CD8-positive, alpha-beta memory T cell (primary cell): Measurements from ENCODE around the gene SCN8A. TPM values are rescaled to one million over a fixed set of nuclear protein-coding genes. Genes with fewer than 3 reads are reported as not detected.

ENCODE experiments used
- CTCF ChIA-PET: fragments of 350-600 bp; sonication (Branson Sonifier 250); formaldehyde crosslinking; loops from one replicate; lab custom pipeline; 2021; ENCODE audit warnings: antibody characterized with exemption; lab: Charles Lee
- POLR2A ChIA-PET: fragments of 350-600 bp; sonication (Branson Sonifier 250); formaldehyde crosslinking; loops from one replicate; lab custom pipeline; 2021; ENCODE audit warnings: antibody characterized with exemption; lab: Charles Lee
- DNase-seq, 5 donors: peaks; one replicate each; pipeline versions ENCODE4 v3.0.0 to v3.0.0-alpha.2; 2020 to 2022; ENCODE audit warnings: mixed read lengths in 1 of 5
- H3K27ac ChIP-seq: one replicate; pipeline ENCODE4 v1.7.0; 2013; ENCODE audit warnings: low read depth, mild to moderate bottlenecking, low read length, moderate library complexity
- H3K27me3 ChIP-seq: 2 replicates; pipeline ENCODE4 v1.7.0; 2013; ENCODE audit warnings: low read length, mild to moderate bottlenecking; ENCODE audit not compliant: insufficient read depth, poor library complexity, severe bottlenecking
- H3K36me3 ChIP-seq: 2 replicates; pipeline ENCODE4 v1.7.0; 2013; ENCODE audit warnings: mild to moderate bottlenecking, low read length, moderate library complexity; ENCODE audit not compliant: insufficient read depth
- H3K4me1 ChIP-seq: 2 replicates; pipeline ENCODE4 v1.7.0; 2013; ENCODE audit warnings: mild to moderate bottlenecking, low read length, moderate library complexity; ENCODE audit not compliant: insufficient read depth
- H3K4me3 ChIP-seq: 2 replicates; pipeline ENCODE4 v1.7.0; 2013; ENCODE audit warnings: mild to moderate bottlenecking, low read length
- H3K9me3 ChIP-seq: 2 replicates; pipeline ENCODE4 v1.7.0; 2013; ENCODE audit warnings: mild to moderate bottlenecking, low read length
- H3K27ac Mint-ChIP-seq, 8 donors: one replicate each; pipeline ENCODE4 v1.8.0; 2020 to 2021; ENCODE audit warnings: mixed read lengths in 8 of 8, mild to moderate bottlenecking in 6 of 8, inconsistent platforms in 3 of 8, moderate library complexity in 3 of 8
- H3K27me3 Mint-ChIP-seq, 2 donors: one replicate each; pipeline ENCODE4 v1.8.0; 2020 to 2021; ENCODE audit warnings: mixed read lengths in 2 of 2, mild to moderate bottlenecking in 1 of 2, moderate library complexity in 1 of 2
- H3K36me3 Mint-ChIP-seq, 3 donors: one replicate each; pipeline ENCODE4 v1.8.0; 2020 to 2021; ENCODE audit warnings: mixed read lengths in 3 of 3, inconsistent platforms in 1 of 3, mild to moderate bottlenecking in 1 of 3
- H3K4me1 Mint-ChIP-seq, 3 donors: one replicate each; pipeline ENCODE4 v1.8.0; 2020 to 2021; ENCODE audit warnings: mixed read lengths in 3 of 3, inconsistent platforms in 1 of 3, mild to moderate bottlenecking in 1 of 3
- H3K4me3 Mint-ChIP-seq, 7 donors: one replicate each; pipeline ENCODE4 v1.8.0; 2020 to 2021; ENCODE audit warnings: mixed read lengths in 7 of 7, mild to moderate bottlenecking in 6 of 7, moderate library complexity in 4 of 7, inconsistent platforms in 2 of 7
- H3K9me3 Mint-ChIP-seq, 5 donors: one replicate each; pipeline ENCODE4 v1.8.0; 2020 to 2022; ENCODE audit warnings: mixed read lengths in 5 of 5, mild to moderate bottlenecking in 3 of 5, moderate library complexity in 2 of 5, inconsistent platforms in 1 of 5
- polyA plus RNA-seq: library from polyadenylated mRNA; unstranded; fragments of 300-500 nt; fragmentation: Illumina TruSeq; gene quantifications from one replicate; pipeline ENCODE4 v1.2.3, GENCODE V29; 2021
- total RNA-seq, 2 experiments: library from RNA; stranded (reverse); gene quantifications; one replicate each; pipeline ENCODE4 v1.2.3, GENCODE V29; 2021

The SCN8A gene
- total and polyA plus RNA-seq, 3 experiments from 2014 or later = 0.66 to 1.1 (median 0.83) TPM

DNA sequence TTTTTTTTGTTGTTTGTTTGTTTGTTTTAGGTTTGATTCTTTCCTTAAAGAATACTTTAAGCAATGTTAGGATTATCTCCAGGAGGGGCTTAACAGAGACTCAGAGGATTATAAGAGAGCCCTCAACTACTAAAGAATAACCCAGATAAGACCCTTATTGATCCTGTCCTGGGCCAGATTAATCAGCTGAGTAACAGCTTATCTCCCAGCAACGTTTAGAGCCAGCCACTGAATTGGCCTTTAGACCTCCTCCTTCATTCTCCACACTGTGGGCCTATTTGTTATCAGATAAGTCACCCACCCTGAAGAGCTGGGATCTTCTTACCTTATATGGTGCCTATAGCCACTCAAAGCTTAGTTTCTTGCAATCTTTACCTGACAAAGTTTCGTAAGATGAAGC, 186.4 kb downstream of the SCN8A start:
- Mint-ChIP-seq H3K9me3 (no peaks in the 10 kb centered on the region), H3K4me3 (no peak overlapping the region), H3K36me3 (peaks cover 0 to 3% (median 0%) of the 10 kb centered on the region in 3 donors), H3K27ac (no peak overlapping the region), H3K27me3 (peaks cover 3 to 4% of the 10 kb centered on the region in 2 donors), H3K4me1 (peaks cover 4 to 10% (median 5%) of the 10 kb centered on the region in 3 donors)
- no peak for DNase-seq
- Histone ChIP-seq H3K4me1 (no peaks in the 10 kb centered on the region), H3K9me3 (no peaks in the 10 kb centered on the region), H3K36me3 (no peaks in the 10 kb centered on the region), H3K27ac (no peak overlapping the region), H3K27me3 (no peaks in the 10 kb centered on the region), H3K4me3 (no peak overlapping the region)
- ChIA-PET POLR2A (no interaction called here), CTCF (no interaction called here)

- Mint-ChIP-seq H3K27me3 (peaks cover 4% of the 10 kb centered on the region in 2 donors), H3K9me3 (no peaks in the 10 kb centered on the region), H3K4me1 (peaks cover 4 to 10% (median 5%) of the 10 kb centered on the region in 3 donors), H3K27ac (no peak overlapping the region), H3K36me3 (peaks cover 0 to 3% (median 0%) of the 10 kb centered on the region in 3 donors), H3K4me3 (no peak overlapping the region)
- CTCF ChIA-PET = no interaction called here
- H3K4me3 ChIP-seq = no peak overlapping the region
- H3K9me3 ChIP-seq = no peaks in the 10 kb centered on the region
- POLR2A ChIA-PET = no interaction called here
- H3K4me1 ChIP-seq = no peaks in the 10 kb centered on the region
- DNase-seq = no peak
- no peaks in the 10 kb centered on the region for H3K36me3 ChIP-seq
- no peaks in the 10 kb centered on the region for H3K27me3 ChIP-seq
- H3K27ac ChIP-seq = no peak overlapping the region
Observed at GRCh38 chr12:51777973-51778372, 186.9 kb downstream of the SCN8A start.

GRCh38 chr12:51779876-51780275, 188.8 kb downstream of the SCN8A start:
- Histone ChIP-seq H3K9me3 (no peaks in the 10 kb centered on the region), H3K36me3 (no peaks in the 10 kb centered on the region), H3K27ac (no peak overlapping the region), H3K4me1 (no peaks in the 10 kb centered on the region), H3K4me3 (no peak overlapping the region), H3K27me3 (no peaks in the 10 kb centered on the region)
- Mint-ChIP-seq H3K9me3 (no peaks in the 10 kb centered on the region), H3K4me1 (peaks cover 4 to 13% (median 6%) of the 10 kb centered on the region in 3 donors), H3K27ac (no peak overlapping the region), H3K27me3 (peaks cover 3 to 4% of the 10 kb centered on the region in 2 donors), H3K36me3 (peaks cover 0 to 3% (median 0%) of the 10 kb centered on the region in 3 donors), H3K4me3 (no peak overlapping the region)
- POLR2A ChIA-PET = no interaction called here
- CTCF ChIA-PET = no interaction called here
- no peak for DNase-seq

DNA sequence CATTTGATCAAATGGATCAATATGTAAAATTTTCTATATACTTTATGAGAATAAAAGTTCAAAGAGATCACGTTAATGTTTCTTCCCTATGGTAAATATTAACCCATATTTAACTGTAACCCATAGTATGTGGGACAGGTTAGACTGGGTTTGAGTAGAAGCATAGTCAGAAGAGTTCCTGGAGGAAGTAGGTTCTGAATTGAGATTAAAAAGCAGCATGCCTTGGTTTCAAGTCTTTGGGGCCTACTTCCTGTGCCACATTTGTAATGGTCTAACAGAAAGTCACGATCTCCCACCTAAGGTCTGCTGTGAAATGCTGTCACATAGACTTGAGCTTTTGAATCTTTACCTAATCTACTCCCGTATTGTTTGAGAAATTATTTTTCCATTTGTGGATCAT, 193.7 kb downstream of the SCN8A start:
- H3K36me3 Mint-ChIP-seq = peaks cover 0 to 1% (median 0%) of the 10 kb centered on the region in 3 donors
- H3K4me3 Mint-ChIP-seq = no peak overlapping the region
- H3K36me3 ChIP-seq = no peaks in the 10 kb centered on the region
- no peaks in the 10 kb centered on the region for H3K4me1 ChIP-seq
- no peak for DNase-seq
- no peak overlapping the region for H3K27ac ChIP-seq
- H3K27me3 Mint-ChIP-seq = peaks cover 4% of the 10 kb centered on the region in 2 donors
- peaks cover 4 to 15% (median 8%) of the 10 kb centered on the region in 3 donors for H3K4me1 Mint-ChIP-seq
- ChIA-PET CTCF (no interaction called here), POLR2A (no interaction called here)
- no peaks in the 10 kb centered on the region for H3K9me3 ChIP-seq
- H3K27ac Mint-ChIP-seq = no peak overlapping the region
- H3K9me3 Mint-ChIP-seq = no peaks in the 10 kb centered on the region
- H3K4me3 ChIP-seq = no peak overlapping the region
- H3K27me3 ChIP-seq = no peaks in the 10 kb centered on the region

DNA sequence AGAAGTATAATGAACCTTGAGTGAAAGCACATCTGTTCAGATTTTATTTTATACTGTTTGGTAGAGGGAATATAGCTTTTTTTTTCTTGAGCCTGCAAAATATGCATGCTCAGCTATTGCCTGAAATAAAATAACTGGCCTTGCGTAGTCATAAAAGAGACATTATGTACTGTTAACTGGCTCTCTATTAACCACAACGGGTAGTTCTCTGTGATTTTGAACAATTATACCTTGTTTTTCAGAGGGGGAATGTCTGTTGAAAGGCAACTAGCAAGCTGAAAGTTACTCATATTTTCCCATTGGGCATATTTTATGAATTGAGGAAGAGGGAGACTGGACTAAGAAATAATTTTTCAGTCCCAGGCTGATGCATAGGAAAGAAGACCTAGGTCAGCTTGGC, 194.9 kb downstream of the SCN8A start:
- no peak overlapping the region for H3K4me3 ChIP-seq
- H3K27me3 ChIP-seq = peaks cover 4% of the 10 kb centered on the region
- H3K9me3 ChIP-seq = no peaks in the 10 kb centered on the region
- CTCF ChIA-PET = no interaction called here
- Mint-ChIP-seq H3K9me3 (no peaks in the 10 kb centered on the region), H3K36me3 (no peaks in the 10 kb centered on the region), H3K27me3 (peaks cover 0 to 2% of the 10 kb centered on the region in 2 donors), H3K4me1 (peaks cover 0 to 6% (median 3%) of the 10 kb centered on the region in 3 donors), H3K27ac (no peak overlapping the region), H3K4me3 (no peak overlapping the region)
- no peak overlapping the region for H3K27ac ChIP-seq
- H3K4me1 ChIP-seq = no peaks in the 10 kb centered on the region
- no peak for DNase-seq
- POLR2A ChIA-PET = no interaction called here
- no peaks in the 10 kb centered on the region for H3K36me3 ChIP-seq

DNA sequence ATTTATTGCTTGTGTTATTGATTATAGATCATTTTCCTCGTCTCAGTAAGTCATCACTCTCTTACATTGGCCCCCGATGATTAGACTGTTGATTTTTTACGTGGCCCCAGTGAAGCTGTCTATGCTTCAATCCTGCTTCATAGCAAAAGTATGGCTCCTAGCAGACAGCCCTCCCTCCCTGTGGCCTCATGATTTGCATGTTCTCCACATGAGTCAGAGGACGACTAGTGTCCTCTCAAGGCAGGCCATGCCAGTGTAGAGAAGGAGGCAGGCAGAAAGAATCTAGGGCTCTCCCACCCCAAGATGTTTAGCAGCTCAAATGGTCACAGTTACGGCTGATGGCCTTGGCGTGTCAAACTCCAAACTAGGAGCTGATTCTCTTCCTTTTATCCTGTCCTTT, 197.8 kb downstream of the SCN8A start:
- no peaks in the 10 kb centered on the region for H3K36me3 ChIP-seq
- H3K27me3 ChIP-seq = peaks cover 4% of the 10 kb centered on the region
- H3K4me3 Mint-ChIP-seq = no peak overlapping the region
- no peak for DNase-seq
- H3K36me3 Mint-ChIP-seq = no peaks in the 10 kb centered on the region
- CTCF ChIA-PET = no interaction called here
- H3K27ac Mint-ChIP-seq = no peak overlapping the region
- no peaks in the 10 kb centered on the region for H3K4me1 ChIP-seq
- peaks cover 0 to 5% (median 3%) of the 10 kb centered on the region in 3 donors for H3K4me1 Mint-ChIP-seq
- POLR2A ChIA-PET = no interaction called here
- no peak overlapping the region for H3K27ac ChIP-seq
- H3K9me3 ChIP-seq = no peaks in the 10 kb centered on the region
- H3K27me3 Mint-ChIP-seq = peaks cover 0 to 1% of the 10 kb centered on the region in 2 donors
- no peaks in the 10 kb centered on the region for H3K9me3 Mint-ChIP-seq
- no peak overlapping the region for H3K4me3 ChIP-seq

DNA sequence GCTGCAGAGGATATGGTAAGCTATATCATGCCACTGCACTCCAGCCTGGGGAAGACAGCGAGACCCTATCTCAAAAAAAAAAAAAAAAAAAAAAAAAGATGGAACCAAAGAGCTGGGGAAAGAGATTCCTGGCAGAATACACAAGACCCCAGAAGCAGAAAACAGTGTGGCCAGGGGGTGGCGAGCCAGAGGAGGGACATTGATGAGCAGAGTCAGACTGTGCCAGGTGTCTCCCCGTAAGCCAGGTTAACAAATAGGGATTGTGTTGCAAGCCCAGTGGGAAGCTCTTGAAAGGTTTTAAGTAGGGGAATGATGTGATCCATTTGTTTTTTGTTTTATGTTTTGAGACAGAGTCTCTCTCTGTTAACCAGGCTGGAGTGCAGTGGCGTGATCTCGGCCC, 201.4 kb downstream of the SCN8A start:
- H3K9me3 ChIP-seq = no peaks in the 10 kb centered on the region
- POLR2A ChIA-PET = no interaction called here
- no peak overlapping the region for H3K4me3 ChIP-seq
- no peaks in the 10 kb centered on the region for H3K9me3 Mint-ChIP-seq
- no peak overlapping the region for H3K27ac Mint-ChIP-seq
- no peak overlapping the region for H3K27ac ChIP-seq
- peaks cover 4% of the 10 kb centered on the region for H3K27me3 ChIP-seq
- H3K36me3 ChIP-seq = no peaks in the 10 kb centered on the region
- no peaks in the 10 kb centered on the region for H3K4me1 ChIP-seq
- CTCF ChIA-PET = interaction anchor here (1.2 kb wide), 1 partner anchor 22 kb away, joined by 3 read pairs; no protein-coding TSS in a partner anchor
- no peaks in the 10 kb centered on the region for H3K36me3 Mint-ChIP-seq
- no peak overlapping the region for H3K4me3 Mint-ChIP-seq
- DNase-seq = no peak
- H3K4me1 Mint-ChIP-seq = no peaks in the 10 kb centered on the region
- no peaks in the 10 kb centered on the region for H3K27me3 Mint-ChIP-seq

DNA sequence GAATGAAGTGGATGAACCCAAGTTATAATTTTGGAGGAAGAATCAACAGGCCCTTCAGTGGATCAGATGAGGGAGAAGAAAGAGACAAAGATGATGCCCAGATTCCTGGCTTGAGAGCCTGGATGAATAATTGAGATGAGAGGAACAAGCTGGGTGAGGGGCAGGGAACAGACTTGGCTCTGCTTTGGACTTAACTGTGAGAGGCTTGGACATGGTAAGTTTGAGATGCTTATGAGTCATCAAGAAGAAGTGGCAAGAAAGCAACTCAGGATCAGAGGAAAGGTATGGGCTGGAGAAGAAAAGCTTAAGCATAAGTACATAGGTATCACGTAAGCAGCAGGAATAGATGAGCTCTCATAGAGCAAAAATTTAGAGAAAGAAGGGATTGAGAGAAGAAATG, 202.2 kb downstream of the SCN8A start:
- no peak overlapping the region for H3K4me3 ChIP-seq
- no peaks in the 10 kb centered on the region for H3K4me1 ChIP-seq
- H3K27ac ChIP-seq = no peak overlapping the region
- Mint-ChIP-seq H3K27me3 (no peaks in the 10 kb centered on the region), H3K4me1 (no peaks in the 10 kb centered on the region), H3K36me3 (no peaks in the 10 kb centered on the region), H3K27ac (no peak overlapping the region), H3K9me3 (no peaks in the 10 kb centered on the region), H3K4me3 (no peak overlapping the region)
- ChIA-PET POLR2A (no interaction called here), CTCF (no interaction called here)
- no peaks in the 10 kb centered on the region for H3K36me3 ChIP-seq
- H3K27me3 ChIP-seq = peaks cover 4% of the 10 kb centered on the region
- no peaks in the 10 kb centered on the region for H3K9me3 ChIP-seq
- DNase-seq = no peak

- no peak overlapping the region for H3K4me3 Mint-ChIP-seq
- no peaks in the 10 kb centered on the region for H3K27me3 Mint-ChIP-seq
- Histone ChIP-seq H3K27me3 (no peaks in the 10 kb centered on the region), H3K27ac (no peak overlapping the region), H3K9me3 (no peaks in the 10 kb centered on the region), H3K36me3 (no peaks in the 10 kb centered on the region), H3K4me3 (no peak overlapping the region), H3K4me1 (no peaks in the 10 kb centered on the region)
- POLR2A ChIA-PET = no interaction called here
- H3K36me3 Mint-ChIP-seq = no peaks in the 10 kb centered on the region
- no peaks in the 10 kb centered on the region for H3K4me1 Mint-ChIP-seq
- no peak for DNase-seq
- no peak overlapping the region for H3K27ac Mint-ChIP-seq
- no peaks in the 10 kb centered on the region for H3K9me3 Mint-ChIP-seq
- CTCF ChIA-PET = no interaction called here
Observed at GRCh38 chr12:51797301-51797700, 206.3 kb downstream of the SCN8A start.
